Measurements from ENCODE around the gene ORM1.

DNA sequence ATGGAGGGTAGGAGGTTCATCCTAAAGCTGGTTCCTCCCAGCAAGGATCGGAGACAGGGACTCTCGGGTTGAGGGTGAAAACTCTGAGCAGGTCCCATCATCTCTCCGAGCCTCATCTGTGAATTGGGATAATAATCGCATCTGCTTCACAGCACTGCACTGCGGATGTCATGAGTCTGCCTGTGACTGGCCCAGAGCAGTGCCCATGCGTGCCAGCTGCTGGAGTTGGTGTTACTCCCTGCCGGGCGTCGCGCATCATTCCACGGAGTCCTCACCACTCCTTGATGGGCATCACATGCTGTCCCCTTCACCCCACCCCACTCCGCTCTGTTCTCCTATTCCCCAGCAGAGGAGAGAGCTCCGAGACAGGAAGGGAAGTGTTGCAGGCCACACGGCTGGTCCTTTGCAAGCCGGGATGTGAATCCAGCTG, 35.1 kb upstream of the ORM1 start:
- TF ChIP-seq ZBTB33 (IDR thresholded peaks at IDR 0.05) (no peak), JUND (IDR thresholded peaks at IDR 0.05) (no peak), CTCF (IDR thresholded peaks at IDR 0.05; ENCODE audit: low read depth, low read length, missing input control) (no peak), RAD21 (IDR thresholded peaks at IDR 0.05) (no peak), TAF1 (conservative IDR thresholded peaks at IDR 0.05) (no peak)

All from liver (tissue), 3 donors.